ENCODE measurements around the gene FAM13A.

FAM13A gene

DNA sequence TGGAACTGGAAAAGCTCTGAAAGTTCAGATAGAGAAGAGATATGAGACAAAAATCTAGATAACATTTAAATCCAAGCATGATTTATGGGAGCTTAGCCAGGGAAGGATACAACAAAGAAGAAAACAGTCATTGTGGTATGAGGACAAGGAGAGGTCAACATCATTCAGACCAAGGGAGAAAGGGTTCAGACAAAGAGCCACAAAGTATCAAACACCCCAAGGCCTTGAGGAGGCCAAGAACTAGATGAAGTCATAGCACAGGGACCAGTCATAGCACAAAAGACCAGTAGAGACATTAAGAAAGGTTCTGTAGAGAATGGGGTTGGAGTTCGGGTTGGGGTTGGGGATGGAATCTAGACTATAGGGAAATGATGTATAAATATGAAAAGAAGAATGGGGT lies 282.0 kb downstream of the FAM13A start:
- DNase-seq (ENCODE audit: low spot score): no peak

DNA sequence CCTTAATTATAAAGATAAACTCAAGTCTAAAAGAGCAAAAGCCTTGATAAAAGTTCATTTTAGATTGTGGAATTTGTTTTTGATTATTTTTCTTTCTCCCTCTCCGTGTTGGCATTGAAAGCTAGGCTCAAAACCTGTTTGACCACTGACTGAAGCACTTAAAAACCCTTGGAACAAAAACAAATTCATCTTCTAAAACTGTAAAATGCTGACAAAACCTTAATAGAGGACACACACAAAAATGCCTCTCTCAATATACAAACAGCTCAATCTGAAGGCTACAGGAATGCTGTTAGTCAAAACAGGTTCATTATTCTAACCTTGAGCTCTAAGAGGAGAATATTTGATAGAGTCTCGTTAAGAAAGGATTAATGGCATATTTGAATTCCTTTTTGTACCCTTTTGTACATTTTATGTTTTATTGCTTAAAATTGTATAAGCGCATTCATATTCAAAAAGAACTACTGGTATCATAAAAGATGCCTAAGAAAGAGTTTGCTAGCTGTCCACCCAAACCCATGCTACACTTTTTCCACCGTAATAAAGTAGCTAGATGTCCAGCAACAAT lies 285.0 kb downstream of the FAM13A start:
- DNase-seq (ENCODE audit: low spot score): no peak

DNA sequence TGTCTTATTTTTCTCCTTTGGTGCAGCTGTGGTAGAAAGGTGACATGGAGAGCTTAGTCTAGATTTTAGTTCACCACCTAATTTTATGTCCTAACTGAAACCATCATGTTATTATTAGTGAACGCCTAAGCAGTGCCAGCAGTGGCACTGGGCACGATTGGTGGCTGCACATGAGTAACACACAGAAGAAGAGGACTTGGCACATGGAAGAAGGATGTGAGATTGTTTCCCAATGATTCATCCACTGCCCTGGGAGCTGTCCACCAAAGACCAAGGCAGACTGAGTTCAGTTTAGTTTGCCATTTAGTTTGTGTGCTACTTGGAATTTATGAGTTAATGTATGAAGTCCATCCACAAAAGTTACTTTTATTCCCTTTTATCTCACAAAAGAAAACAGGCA lies 291.3 kb downstream of the FAM13A start:
- DNase-seq (ENCODE audit: low spot score): no peak

DNA sequence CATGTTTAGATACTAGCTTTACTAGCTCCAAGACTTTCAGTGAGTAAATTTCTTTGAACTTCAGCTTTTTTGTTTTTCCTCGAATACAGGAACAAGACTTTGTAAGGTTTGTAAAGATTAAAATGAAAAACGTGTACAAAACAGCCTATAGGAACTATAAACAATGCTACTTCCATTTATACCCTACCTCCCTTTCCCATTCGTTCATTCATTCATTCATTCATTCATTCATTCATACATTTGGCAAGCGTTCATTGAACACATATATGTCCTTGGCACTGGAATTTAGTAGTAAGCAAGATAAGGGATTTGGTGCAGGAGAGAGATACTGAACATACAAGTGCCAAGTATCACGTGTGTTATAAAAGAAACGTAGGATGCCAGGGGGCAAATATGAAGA lies 293.9 kb downstream of the FAM13A start:
- DNase-seq (ENCODE audit: low spot score): no peak

DNA sequence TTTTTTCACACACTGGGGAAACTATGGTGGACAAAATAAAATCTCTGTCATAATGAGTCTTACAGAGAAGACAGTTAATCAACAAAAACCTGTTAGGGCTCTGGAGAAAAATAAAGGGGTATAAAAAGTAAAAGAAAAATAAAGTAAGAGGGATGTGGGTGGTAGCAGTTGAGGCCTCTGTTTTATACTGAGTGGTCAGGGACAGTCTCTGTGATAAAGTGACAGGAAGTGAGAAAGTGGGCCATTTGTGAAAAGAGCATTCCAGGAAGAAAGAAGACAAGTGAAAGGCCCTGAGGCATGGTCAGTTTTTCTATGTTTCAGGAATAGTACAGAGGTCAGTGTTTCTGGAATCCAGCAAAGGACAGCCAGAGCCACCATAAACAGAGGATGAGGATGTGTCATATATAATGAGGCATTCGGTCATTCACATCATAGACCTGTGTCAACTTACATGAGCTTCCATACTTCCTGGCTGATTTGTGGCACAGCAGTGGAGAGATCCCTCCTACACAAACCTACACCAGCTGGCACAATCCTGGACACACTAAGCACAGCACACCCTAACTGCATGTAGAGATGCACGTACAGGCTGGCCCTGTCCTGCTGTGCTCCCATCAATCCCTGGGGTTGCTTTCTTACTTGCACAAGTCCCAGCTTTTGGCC lies 295.0 kb downstream of the FAM13A start:
- DNase-seq (ENCODE audit: low spot score): no peak

DNA sequence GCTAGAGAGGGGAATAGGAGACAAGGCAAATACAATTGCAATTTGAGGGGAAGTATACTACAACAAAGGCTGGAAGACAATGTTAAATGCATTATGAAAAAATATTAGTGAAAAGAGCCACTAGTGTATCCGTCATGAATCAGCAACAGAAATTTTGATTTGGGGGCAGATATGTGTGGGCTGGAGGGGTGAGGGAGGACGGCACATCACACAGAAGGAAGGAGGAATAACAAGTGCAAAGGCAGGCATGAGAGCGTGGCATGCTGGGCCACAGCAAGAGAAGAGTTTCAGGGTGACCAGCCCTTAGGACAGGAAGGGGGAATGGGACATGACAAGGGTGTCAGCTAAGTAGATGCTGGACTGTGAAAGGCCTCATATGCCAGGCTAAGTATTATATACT lies 295.6 kb downstream of the FAM13A start:
- no peak for DNase-seq (ENCODE audit: low spot score)

DNA sequence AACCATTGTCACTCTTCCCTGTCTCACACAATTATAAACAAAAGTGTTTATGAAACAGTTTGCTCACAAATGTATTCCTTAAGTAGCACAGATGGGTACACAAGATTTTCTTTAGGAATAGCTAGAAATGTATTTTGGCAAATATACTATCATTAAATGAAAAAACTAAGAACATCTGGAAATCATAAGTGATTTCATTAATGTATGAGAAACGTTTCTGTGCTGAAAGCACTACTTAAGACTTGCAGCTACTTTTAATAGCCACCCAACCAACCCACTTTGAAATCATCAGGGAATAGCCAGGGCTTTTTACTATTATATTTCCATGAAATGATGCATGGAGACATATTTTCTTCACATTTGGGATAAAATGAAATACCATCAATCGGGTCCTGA lies 297.1 kb downstream of the FAM13A start:
- no peak for DNase-seq (ENCODE audit: low spot score)

DNA sequence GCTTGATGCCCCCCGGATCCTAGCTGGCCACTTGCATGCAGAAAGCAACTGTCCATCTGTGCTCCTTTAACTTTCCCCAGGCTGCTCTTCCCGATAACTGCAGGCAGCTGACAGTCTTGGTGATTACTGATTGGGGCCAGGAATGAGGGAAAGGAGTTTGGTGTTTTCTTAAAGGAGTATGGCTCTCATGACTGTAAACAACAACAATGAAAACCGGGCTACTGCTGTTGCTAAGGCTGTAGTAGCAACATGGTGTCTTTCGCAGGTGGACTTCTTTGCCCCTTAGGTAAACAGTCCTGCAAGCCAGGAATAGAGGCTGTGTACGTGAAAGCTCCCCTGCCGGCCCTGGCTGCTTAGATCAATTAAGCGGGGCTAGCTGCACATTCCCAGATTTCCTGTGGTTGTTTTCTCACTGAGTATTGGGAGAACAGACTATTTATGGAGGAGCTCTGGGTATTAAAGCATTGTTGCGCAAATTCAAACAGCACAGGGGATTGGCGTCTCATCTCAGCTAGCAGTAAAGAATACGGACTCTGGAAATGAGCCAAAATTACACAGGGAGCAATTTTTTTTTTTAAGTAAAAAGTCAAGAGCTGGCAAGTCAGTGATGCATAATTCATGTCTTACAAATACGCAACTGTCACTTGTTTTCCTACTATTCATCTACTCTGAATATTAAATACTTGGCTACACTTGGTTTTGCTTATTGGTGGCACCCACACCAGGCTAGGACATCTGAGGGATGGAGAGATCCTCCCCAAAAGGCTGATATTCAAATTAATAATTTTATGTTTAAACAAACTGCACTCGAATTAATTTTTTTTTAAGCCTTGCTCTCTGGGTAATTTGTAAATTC lies 297.7 kb downstream of the FAM13A start:
- no peak for DNase-seq (ENCODE audit: low spot score)

DNA sequence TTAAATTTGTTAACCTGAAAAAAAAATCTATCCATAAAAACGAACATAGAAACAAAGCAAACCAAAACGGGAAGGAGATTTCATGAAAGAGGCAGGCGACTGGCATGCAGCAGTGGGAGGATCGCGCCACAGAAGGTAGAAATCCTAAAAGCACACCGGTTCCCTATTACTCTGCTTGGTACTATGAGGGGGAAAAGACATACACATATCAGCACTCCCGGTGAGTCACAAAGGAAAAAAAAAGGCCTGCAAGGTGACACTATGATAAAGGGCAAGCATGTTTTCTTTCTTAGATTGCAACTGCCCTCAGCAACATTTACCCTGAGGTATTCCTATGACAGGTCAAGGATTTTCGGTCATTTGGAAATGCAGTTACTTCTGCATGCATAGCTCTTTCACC lies 298.7 kb downstream of the FAM13A start:
- DNase-seq (ENCODE audit: low spot score): no peak

DNA sequence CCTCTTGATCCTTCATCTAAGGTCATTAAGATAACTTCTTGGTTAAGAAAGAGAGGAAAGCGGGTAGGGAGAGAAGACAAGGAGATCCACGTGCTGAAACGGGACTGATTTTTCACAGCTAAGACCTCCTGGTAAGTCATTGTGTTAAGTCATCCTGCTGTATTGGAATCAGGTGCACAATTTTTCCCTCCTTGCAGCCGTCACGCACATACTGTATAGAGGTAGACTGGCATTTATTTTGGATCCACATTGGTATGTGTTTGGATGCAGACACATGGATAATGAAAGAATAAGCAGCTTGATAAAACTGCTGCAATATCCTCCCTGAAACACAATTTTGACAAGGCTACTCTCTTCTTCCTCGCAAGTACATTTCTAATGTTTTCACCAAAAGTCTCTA lies 299.2 kb downstream of the FAM13A start:
- DNase-seq (ENCODE audit: low spot score): no peak

DNA sequence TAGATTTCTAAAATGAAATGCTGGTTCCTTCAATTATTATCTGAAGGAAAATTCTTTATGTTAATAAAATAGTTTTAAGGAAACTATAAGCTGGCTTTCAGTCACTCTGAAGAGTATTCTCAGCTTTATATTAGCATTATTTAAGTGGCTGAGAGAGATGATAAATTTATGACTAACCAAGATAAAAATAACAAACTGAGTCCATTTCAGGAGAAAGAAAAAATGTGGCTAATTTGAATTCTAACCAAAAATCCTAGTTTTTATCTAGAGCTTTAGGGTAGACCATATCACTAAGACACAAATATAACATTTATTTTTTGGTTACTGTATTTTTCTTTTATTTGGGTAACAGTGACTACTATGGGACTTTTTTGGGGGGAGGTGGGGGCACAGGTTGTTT lies 299.9 kb downstream of the FAM13A start:
- no peak for DNase-seq (ENCODE audit: low spot score)

DNA sequence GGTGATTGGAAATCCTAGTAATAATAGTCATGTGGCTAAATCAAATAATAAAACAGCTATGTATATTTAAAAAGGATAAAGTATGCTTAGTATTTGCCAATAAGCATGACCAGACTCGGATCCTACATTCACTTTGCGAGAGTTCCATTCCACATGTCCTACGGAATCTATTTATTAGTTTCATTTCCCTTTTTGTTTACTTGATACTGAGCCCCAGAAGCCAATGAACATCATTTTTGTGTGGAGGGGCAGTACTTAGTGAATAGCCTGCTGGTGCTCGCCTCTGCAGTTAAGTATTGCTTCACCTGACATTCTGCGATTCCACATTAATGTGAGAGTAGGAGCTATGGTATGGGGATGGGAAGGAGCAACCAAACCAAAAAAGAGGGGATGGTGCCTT lies 300.8 kb downstream of the FAM13A start:
- DNase-seq (ENCODE audit: low spot score): no peak

DNA sequence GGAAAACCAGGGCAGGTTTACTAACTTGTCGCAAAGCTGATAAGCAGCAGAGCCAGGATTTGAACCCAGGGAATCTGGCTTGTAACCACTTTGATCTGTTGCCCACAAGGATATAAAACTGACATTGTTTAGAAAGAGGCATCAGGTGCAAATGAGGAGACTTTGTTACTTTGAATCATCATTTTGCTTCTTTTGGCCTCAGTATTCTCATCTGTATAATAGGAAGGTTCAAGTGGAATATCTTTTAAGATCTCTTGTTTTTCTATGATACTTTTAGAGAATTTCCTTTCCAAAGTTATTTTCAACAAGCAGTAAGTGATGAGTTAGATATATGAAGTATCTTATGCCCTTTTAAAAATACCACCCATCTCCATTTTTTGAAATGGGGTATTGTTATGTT lies 301.5 kb downstream of the FAM13A start:
- DNase-seq (ENCODE audit: low spot score): no peak

DNA sequence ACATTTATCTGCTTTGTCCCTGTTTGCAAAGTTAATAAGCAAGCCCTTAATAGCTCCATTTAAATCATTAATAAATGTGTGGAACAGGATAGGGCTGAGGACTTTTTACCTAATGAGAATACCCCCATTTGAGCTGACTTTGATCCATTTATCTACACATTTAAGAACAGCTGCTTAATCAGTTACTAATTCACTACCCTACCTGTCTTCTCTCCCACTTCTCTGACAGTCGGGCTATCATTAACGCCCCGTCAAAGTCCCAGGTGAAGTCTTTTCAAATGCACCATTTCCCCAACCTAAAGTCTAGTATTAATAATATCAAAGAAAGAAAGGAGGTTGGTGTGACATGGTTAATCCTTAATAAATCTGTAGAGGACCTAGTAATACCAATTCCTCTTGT lies 302.2 kb downstream of the FAM13A start:
- no peak for DNase-seq (ENCODE audit: low spot score)

DNA sequence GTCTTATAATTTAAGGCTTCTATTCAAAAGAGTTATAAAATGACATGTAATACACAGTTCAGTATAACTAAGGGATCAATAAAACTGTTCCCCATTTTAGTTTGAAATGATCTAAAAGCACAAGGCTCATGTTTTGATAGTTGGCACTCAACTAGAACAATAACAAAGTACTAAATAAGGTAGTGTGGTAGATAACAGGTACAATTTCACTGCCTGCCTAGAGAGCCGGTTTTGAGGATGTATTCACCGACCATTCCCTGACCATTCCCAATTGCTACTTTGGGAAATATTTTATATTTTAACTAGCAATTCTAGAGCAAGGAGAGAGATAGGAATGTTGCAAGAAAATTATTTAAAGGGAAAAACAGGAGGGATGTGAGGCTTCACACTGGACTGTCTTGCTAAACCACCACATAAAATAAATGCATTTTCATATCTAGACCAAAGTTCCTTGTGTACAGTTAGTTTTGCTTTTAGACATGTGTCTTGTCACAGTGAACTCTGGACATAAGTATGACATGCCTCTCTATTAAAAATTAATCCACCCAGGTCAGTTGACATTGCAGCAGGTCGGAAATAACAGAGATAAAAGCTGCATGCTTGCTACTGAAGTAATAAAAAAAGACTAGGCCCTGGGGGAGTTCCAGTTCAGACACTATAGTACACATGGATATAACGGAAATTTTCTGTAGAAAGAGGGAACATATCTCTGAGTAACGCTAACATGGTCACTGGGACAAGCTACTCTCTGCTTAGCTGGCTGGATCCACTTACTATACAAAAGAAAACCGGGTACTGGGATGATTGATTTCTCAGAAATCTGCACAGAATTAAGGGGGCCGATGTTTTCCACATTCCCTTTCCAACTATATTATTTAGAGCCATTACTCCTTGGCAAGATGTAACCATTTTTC lies 303.1 kb downstream of the FAM13A start:
- no peak for DNase-seq (ENCODE audit: low spot score)

DNA sequence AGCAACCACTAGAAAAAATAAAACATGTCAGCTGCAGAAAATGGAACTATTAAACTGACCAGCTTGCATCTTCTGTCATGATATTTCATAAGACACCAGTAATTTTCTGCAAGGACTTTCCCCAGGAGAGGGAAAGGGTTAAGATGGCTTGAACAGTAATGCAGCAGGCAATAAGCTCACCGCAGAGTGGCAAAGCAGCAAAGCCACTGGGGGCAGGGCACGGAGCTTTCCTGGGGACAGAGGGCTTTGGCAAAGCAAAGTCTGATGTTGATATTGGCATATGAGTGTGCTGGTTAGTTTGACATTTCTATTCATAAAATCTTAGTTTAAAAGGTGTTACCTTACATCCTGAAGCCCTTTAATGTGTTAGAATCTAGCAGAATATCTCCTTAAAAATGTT lies 304.2 kb downstream of the FAM13A start:
- no peak for DNase-seq (ENCODE audit: low spot score)

DNA sequence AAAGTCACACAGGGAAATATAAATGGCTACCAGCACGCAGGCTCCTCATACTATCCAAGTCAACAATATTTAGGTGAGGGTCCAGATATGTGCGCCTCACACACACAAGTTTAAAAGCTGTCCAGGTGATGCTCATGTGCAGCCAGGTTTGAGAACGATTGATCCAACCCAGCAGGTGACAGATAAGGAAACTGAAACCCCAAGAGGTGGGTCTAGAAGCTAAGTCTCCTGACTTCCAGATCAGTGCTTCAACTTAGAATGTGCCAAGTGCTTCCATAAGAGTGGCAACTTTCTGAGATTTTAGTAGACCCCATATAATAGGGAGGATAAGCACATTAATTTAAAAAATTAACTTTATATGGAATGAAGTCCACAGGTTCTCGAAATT lies 304.9 kb downstream of the FAM13A start:
- no peak for DNase-seq (ENCODE audit: low spot score)

DNA sequence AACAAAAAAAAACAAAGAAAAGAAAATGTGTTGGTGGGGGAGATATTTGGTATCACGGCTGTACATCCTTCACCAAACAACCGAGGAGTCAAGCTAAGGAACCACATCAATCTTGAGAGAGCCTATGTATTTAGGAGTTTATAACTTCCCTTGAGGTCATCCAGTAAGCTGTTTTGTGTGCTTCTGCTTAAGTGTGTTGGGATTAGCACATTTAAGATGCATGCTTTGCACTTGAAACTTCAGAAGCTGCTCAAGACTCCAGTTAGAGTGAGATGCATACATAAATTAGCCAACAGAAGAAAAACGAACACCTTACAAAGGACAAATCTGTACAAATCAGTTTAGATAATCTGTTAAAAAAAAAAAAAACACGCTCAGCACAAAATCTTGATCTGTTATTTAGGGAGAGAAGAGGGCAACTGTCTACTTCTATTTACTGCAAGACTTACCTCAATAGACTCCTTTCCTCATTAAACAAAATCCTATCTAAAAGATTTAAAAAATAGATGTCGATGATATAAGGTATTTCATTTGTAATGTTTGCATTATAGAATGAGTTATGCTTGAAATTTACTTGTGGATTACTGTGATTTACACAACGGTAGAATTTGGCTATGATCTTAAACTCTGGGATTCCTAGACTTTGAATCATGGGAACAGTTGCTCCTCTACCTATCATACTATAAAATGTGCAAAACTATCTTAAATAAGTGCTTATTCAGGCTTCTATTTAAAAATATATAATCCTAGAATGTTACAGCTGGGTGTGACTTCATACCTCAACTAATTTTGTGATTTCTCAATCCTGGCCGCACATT lies 305.5 kb downstream of the FAM13A start:
- no peak for DNase-seq (ENCODE audit: low spot score)

DNA sequence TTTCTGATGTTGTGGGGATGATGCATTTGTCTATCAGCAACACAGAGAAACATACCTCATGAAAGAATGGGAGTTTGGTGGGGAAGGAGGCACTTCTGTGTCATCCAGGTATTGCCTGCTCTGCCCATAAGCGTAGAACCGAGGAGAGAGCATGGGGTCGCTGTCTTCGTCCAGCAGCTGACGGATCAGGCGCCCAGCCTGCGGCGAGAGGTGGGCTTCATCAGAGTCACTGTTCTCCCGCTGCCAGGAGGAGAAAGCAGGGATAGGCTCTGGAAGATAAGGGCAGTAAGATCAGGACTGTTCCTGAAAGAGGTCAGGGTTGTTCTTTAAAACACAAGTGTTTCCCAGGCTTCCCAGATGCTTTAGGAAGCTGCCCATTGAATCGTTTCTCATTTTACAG lies 306.6 kb downstream of the FAM13A start:
- DNase-seq (ENCODE audit: low spot score): no peak

DNA sequence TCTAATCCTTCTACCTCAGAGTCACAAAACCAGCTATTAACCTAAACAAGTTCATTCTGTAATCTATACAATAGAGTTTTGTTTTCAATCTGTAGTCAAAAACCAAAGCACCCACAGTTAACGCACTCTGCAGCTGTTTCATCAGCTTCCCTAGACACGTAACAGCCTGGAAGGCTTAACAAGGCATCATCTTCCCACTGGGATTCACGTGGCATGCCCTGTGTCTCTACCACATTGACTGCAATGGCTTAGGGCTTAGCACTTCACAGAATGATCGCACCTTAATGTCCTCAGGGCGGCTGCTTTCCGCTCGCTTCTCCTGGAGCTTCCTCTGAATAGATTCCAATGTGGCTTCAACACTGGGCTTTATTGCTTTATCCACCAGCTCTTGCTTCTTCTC lies 309.6 kb downstream of the FAM13A start:
- no peak for DNase-seq (ENCODE audit: low spot score)

DNA sequence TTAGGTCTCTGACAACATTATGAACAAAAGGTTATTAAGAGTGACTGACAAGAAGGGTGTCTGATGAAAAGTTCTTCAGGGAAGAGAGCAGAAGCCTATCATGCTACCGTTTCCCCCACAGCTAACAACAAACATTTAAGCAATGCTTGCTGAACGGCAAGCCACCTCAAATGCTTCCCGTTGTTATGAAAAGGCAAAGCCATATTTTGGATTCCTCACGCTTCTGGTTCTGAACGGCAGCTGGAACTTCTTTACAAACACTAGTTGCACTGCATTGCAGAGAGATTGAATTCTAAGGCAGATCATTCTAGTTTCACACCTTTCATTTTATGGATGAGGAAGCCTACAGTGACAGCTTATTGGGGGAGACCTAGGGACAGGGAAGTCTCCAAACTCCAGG lies 310.8 kb downstream of the FAM13A start:
- no peak for DNase-seq (ENCODE audit: low spot score)

All from CD4-positive, alpha-beta T cell treated with Interleukin-6 at 100 ng/mL for 8 hours (primary cell).